GM18502 (cell line): Measurements from ENCODE around the gene NEIL3.

Experiments used
- ATAC-seq: cut with Tn5 transposase; IDR thresholded peaks from one replicate; pipeline ENCODE4 v1.9.1; 2021; ENCODE audit warnings: mild to moderate bottlenecking; ENCODE audit not compliant: unreplicated experiment, poor library complexity

The NEIL3 gene

GRCh38 chr4:177405508-177405907 lies 95.8 kb downstream of the NEIL3 start:
- ATAC-seq, result no peak

- no peak for ATAC-seq
Measured at GRCh38 chr4:177408023-177408422, 98.3 kb downstream of the NEIL3 start.

- ATAC-seq, result no peak
Measured at GRCh38 chr4:177410566-177410965, 100.9 kb downstream of the NEIL3 start.

GRCh38 chr4:177411996-177412395 lies 102.3 kb downstream of the NEIL3 start:
- ATAC-seq, result no peak
